GM19043 (cell line): ENCODE results near the gene TMEM45B.
"Not testable (repeated sequence)": the region's sequence is repeated elsewhere in the genome, so short reads cannot be mapped to it uniquely, and the experiment has no call there.

Source experiments
- ATAC-seq: cut with Tn5 transposase; IDR thresholded peaks from one replicate; pipeline ENCODE4 v1.9.1; 2021; ENCODE audit warnings: low read depth; ENCODE audit not compliant: unreplicated experiment

The TMEM45B gene

GRCh38 chr11:129815596-129816461 lies at the start of gene TMEM45B:
Gene TMEM45B, plus strand, starts transcription at chr11:129815848. Its CDS starts 36,635 bp downstream, at chr11:129852483.
- ATAC-seq = no peak

- ATAC-seq = no peak
These were observed 48.6 kb upstream of the TMEM45B start for GRCh38 chr11:129766898-129767604.

- ATAC-seq = no peak
These were observed 47.8 kb upstream of the TMEM45B start for GRCh38 chr11:129767827-129768226.

- no peak for ATAC-seq
These were observed 47.3 kb upstream of the TMEM45B start for GRCh38 chr11:129768356-129768755.

- no peak for ATAC-seq
These were observed 46.6 kb upstream of the TMEM45B start for GRCh38 chr11:129769059-129769458.

- ATAC-seq = no peak
These were observed 44.7 kb upstream of the TMEM45B start for GRCh38 chr11:129770993-129771392.

- ATAC-seq = not testable (repeated sequence)
These were observed 44.2 kb upstream of the TMEM45B start for GRCh38 chr11:129771456-129771855.

- no peak for ATAC-seq
These were observed 36.8 kb upstream of the TMEM45B start for GRCh38 chr11:129778877-129779276.

GRCh38 chr11:129779342-129779741 lies 36.3 kb upstream of the TMEM45B start:
- no peak for ATAC-seq

GRCh38 chr11:129785383-129786111 lies 30.1 kb upstream of the TMEM45B start:
- no peak for ATAC-seq

- ATAC-seq = not testable (repeated sequence)
These were observed 29.6 kb upstream of the TMEM45B start for GRCh38 chr11:129786112-129786416.

- ATAC-seq = no peak
These were observed 28.0 kb upstream of the TMEM45B start for GRCh38 chr11:129787532-129788155.

GRCh38 chr11:129788278-129788677 lies 27.4 kb upstream of the TMEM45B start:
- ATAC-seq = no peak

GRCh38 chr11:129790106-129790505 lies 25.5 kb upstream of the TMEM45B start:
- ATAC-seq = no peak

GRCh38 chr11:129791515-129791914 lies 24.1 kb upstream of the TMEM45B start:
- no peak for ATAC-seq

- ATAC-seq = no peak
These were observed 23.0 kb upstream of the TMEM45B start for GRCh38 chr11:129792663-129793062.

- ATAC-seq = no peak
These were observed 20.6 kb upstream of the TMEM45B start for GRCh38 chr11:129795089-129795488.

GRCh38 chr11:129798212-129798611 lies 17.4 kb upstream of the TMEM45B start:
- no peak for ATAC-seq

- not testable (repeated sequence) for ATAC-seq
These were observed 15.5 kb upstream of the TMEM45B start for GRCh38 chr11:129800162-129800561.

GRCh38 chr11:129800655-129801054 lies 15.0 kb upstream of the TMEM45B start:
- no peak for ATAC-seq

- ATAC-seq = no peak
These were observed 12.1 kb upstream of the TMEM45B start for GRCh38 chr11:129803533-129803932.
